ENCODE results near the gene EMX2.

DNA sequence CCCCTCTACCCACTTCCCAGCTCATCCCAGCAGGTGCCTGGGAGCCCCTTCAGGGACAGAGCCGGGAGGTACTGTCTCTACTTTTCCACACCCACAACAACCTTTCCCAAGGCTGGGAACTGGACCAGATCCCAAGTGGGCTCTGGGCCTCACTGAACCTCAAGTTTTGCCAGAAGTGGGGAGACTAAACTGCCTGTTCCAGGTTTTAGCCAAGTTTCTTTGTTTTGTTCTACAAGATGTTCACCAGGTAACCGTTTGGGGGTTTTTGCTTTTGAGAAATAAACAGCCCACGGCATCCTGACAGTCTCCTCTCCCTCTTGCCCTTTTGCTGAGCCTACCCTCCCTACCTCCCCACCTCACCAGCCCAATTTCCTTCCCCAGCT, 10.6 kb upstream of the EMX2 start:
- TF ChIP-seq, protein P1, sequence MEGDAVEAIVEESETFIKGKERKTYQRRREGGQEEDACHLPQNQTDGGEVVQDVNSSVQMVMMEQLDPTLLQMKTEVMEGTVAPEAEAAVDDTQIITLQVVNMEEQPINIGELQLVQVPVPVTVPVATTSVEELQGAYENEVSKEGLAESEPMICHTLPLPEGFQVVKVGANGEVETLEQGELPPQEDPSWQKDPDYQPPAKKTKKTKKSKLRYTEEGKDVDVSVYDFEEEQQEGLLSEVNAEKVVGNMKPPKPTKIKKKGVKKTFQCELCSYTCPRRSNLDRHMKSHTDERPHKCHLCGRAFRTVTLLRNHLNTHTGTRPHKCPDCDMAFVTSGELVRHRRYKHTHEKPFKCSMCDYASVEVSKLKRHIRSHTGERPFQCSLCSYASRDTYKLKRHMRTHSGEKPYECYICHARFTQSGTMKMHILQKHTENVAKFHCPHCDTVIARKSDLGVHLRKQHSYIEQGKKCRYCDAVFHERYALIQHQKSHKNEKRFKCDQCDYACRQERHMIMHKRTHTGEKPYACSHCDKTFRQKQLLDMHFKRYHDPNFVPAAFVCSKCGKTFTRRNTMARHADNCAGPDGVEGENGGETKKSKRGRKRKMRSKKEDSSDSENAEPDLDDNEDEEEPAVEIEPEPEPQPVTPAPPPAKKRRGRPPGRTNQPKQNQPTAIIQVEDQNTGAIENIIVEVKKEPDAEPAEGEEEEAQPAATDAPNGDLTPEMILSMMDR (IDR thresholded peaks at IDR 0.05): no peak
- no peak for TF ChIP-seq EZH2 (IDR thresholded peaks at IDR 0.05)

Measured in neural progenitor cell (in vitro differentiated cells).